Tibial nerve (tissue), 4 donors: ENCODE measurements around the gene USP3. TPM values are rescaled to one million over a fixed set of nuclear protein-coding genes. Genes with fewer than 3 reads are reported as not detected.

Experiments
- DNase-seq, 2 donors: peaks; one replicate each; pipeline ENCODE4 v3.0.0-alpha.2; 2019; ENCODE audit warnings: low spot score in 2 of 2
- H3K27ac ChIP-seq, 4 donors: fragments of 200-600 bp; sonication (generic) in 3 of 4; one replicate each; pipeline ENCODE4 v1.5.1; 2017 to 2019; ENCODE audit warnings: mild to moderate bottlenecking in 1 of 4
- H3K27me3 ChIP-seq, 2 donors: fragments of 200-600 bp; sonication (generic) in 1 of 2; one replicate each; pipeline versions ENCODE4 v1.5.1 to v1.6.0; 2017 to 2019
- H3K36me3 ChIP-seq, 3 donors: fragments of 200-600 bp; sonication (generic); one replicate each; pipeline ENCODE4 v1.5.1; 2018 to 2019
- H3K4me1 ChIP-seq, 4 donors: fragments of 200-600 bp; sonication (generic) in 3 of 4; one replicate each; pipeline ENCODE4 v1.5.1; 2017 to 2019
- H3K4me3 ChIP-seq, 4 donors: fragments of 200-600 bp; sonication (generic) in 3 of 4; one replicate each; pipeline ENCODE4 v1.5.1; 2017 to 2019; ENCODE audit warnings: mild to moderate bottlenecking in 1 of 4, moderate library complexity in 1 of 4
- H3K9me3 ChIP-seq, 4 donors: fragments of 200-600 bp; sonication (generic) in 3 of 4; one replicate each; pipeline ENCODE4 v1.5.1; 2017 to 2019
- CTCF ChIP-seq, 5 experiments: fragments of 200-600 bp in 3 of 5; fragments of 450-650 bp in 2 of 5; sonication (generic) in 3 of 5; IDR thresholded peaks; one replicate each; pipeline ENCODE4 v1.5.1; 2016 to 2019; ENCODE audit warnings: antibody characterized with exemption in 5 of 5, mild to moderate bottlenecking in 3 of 5, moderate library complexity in 2 of 5
- EP300 ChIP-seq, 2 donors: sonication (generic); formaldehyde crosslinking; IDR thresholded peaks; one replicate each; pipeline ENCODE4 v1.6.1; 2017; ENCODE audit warnings: antibody characterized with exemption in 2 of 2, mild to moderate bottlenecking in 1 of 2
- POLR2A ChIP-seq, 2 donors: fragments of 450-650 bp; IDR thresholded peaks; one replicate each; pipeline ENCODE4 v1.6.1; 2017; ENCODE audit warnings: antibody characterized with exemption in 2 of 2, mild to moderate bottlenecking in 2 of 2, moderate library complexity in 2 of 2
- WGBS, 2 donors: methylation state at CpG; one replicate each; pipeline ENCODE4 v1.1.5; 2018; 5-methylcytosine and 5-hydroxymethylcytosine counted together
- total RNA-seq, 4 donors: library from RNA; depleted of rRNA; stranded (reverse); fragments of >200 nt; gene quantifications; one replicate each; pipeline ENCODE4 v1.1.0, GENCODE V29; 2016

Gene USP3
- total RNA-seq, 4 donors from 2014 or later: 32.8 to 47.3 (median 38.3) TPM

- Histone ChIP-seq H3K27me3 (no peaks in the 10 kb centered on the region), H3K4me1 (peaks cover 0 to 61% (median 38%) of the 10 kb centered on the region in 4 donors), H3K36me3 (no peaks in the 10 kb centered on the region), H3K9me3 (no peaks in the 10 kb centered on the region), H3K4me3 (no peak overlapping the region), H3K27ac (peak overlapping the region in 1 of 4 donors; percentile 11)
- TF ChIP-seq CTCF (IDR thresholded peaks at IDR 0.05) (no peak), EP300 (IDR thresholded peaks at IDR 0.05) (no peak), POLR2A (IDR thresholded peaks at IDR 0.05) (no peak)
- DNase-seq: no peak
- WGBS, 2 donors: 87 to 92% methylated on average over 6 of the region's 6 CpGs
These were observed 26.1 kb upstream of the USP3 start for GRCh38 chr15:63478243-63478642.

- Histone ChIP-seq H3K27ac (peak overlapping the region in 1 of 4 donors; percentile 37), H3K36me3 (no peaks in the 10 kb centered on the region), H3K27me3 (no peaks in the 10 kb centered on the region), H3K9me3 (no peaks in the 10 kb centered on the region), H3K4me1 (peaks cover 0 to 60% (median 40%) of the 10 kb centered on the region in 4 donors), H3K4me3 (no peak overlapping the region)
- WGBS, 2 donors: 76 to 88% methylated on average over 2 of the region's 2 CpGs
- DNase-seq: no peak
- TF ChIP-seq CTCF (IDR thresholded peaks at IDR 0.05): no peak
- TF ChIP-seq EP300 (IDR thresholded peaks at IDR 0.05): no peak
- TF ChIP-seq POLR2A (IDR thresholded peaks at IDR 0.05): no peak
These were observed 24.0 kb upstream of the USP3 start for GRCh38 chr15:63480441-63480821.

GRCh38 chr15:63481105-63481810 is 23.1 kb upstream of the USP3 start:
- Histone ChIP-seq H3K36me3 (no peaks in the 10 kb centered on the region), H3K27ac (no peak overlapping the region), H3K4me3 (no peak overlapping the region), H3K9me3 (no peaks in the 10 kb centered on the region), H3K4me1 (peaks cover 0 to 52% (median 35%) of the 10 kb centered on the region in 4 donors), H3K27me3 (no peaks in the 10 kb centered on the region)
- no peak for DNase-seq
- TF ChIP-seq CTCF (IDR thresholded peaks at IDR 0.05) (no peak), EP300 (IDR thresholded peaks at IDR 0.05) (no peak)
- 78 to 90% methylated on average over 3 of the region's 3 CpGs for WGBS, 2 donors

- DNase-seq: no peak
- no peak for TF ChIP-seq CTCF (IDR thresholded peaks at IDR 0.05)
- no peak for TF ChIP-seq EP300 (IDR thresholded peaks at IDR 0.05)
- TF ChIP-seq POLR2A (IDR thresholded peaks at IDR 0.05): no peak
- Histone ChIP-seq H3K9me3 (no peaks in the 10 kb centered on the region), H3K27me3 (no peaks in the 10 kb centered on the region), H3K4me1 (peaks cover 0 to 53% (median 34%) of the 10 kb centered on the region in 4 donors), H3K27ac (no peak overlapping the region), H3K36me3 (no peaks in the 10 kb centered on the region), H3K4me3 (no peak overlapping the region)
- WGBS, 2 donors: 70 to 72% methylated on average over 7 of the region's 7 CpGs
These were observed 21.5 kb upstream of the USP3 start for GRCh38 chr15:63482874-63483323.

- Histone ChIP-seq H3K27me3 (no peaks in the 10 kb centered on the region), H3K4me3 (no peak overlapping the region), H3K36me3 (no peaks in the 10 kb centered on the region), H3K4me1 (peaks cover 0 to 53% (median 32%) of the 10 kb centered on the region in 4 donors), H3K27ac (peak overlapping the region in 2 of 4 donors; percentile 40 to 67), H3K9me3 (no peaks in the 10 kb centered on the region)
- 33 to 35% methylated on average over 6 of the region's 6 CpGs for WGBS, 2 donors
- TF ChIP-seq POLR2A (IDR thresholded peaks at IDR 0.05): no peak
- no peak for TF ChIP-seq EP300 (IDR thresholded peaks at IDR 0.05)
- no peak for TF ChIP-seq CTCF (IDR thresholded peaks at IDR 0.05)
- DNase-seq: peak in 1 of 2 donors; percentile 12
These were observed 20.6 kb upstream of the USP3 start for GRCh38 chr15:63483521-63484371.
